Measurements from ENCODE around the gene EHMT1. TPM values are rescaled to one million over a fixed set of nuclear protein-coding genes. Genes with fewer than 3 reads are reported as not detected.

EHMT1 gene
- total and polyA plus RNA-seq, 2 donors (not counting 1 experiment from before 2014, with no cell fraction given), result 101 to 394 TPM

- under 1% methylated on average over 77 of the region's 111 CpGs for WGBS (ENCODE audit: insufficient coverage)
- Histone ChIP-seq H3K9me3 (ENCODE audit: control extremely low read depth in 1 of 3, control insufficient read depth in 2 of 3, insufficient read depth in 1 of 3, low read length in 2 of 3) (no peaks in the 10 kb centered on the region), H4K20me1 (ENCODE audit: control insufficient read depth, insufficient read depth, low read length, poor library complexity, severe bottlenecking) (peaks cover 38% of the 10 kb centered on the region), H3K4me1 (ENCODE audit: control insufficient read depth in 2 of 2, insufficient read depth in 2 of 2, low read length in 2 of 2) (peaks cover 12 to 25% of the 10 kb centered on the region in 2 donors), H3K4me2 (replicated peaks; ENCODE audit: low read depth, low read length, poor library complexity, severe bottlenecking) (peak within 1 kb of the TSS; percentile 96), H3K4me3 (ENCODE audit: control extremely low read depth in 1 of 5, extremely low read depth in 1 of 5, insufficient read depth in 1 of 5, low read depth in 2 of 5, low read length in 4 of 5) (peak within 1 kb of the TSS; percentile 34 to 74 (median 60)), H2AFZ (ENCODE audit: insufficient read depth, low read depth, low read length, poor library complexity, severe bottlenecking) (peak within 1 kb of the TSS; percentile 76), H3K27ac (ENCODE audit: low read length in 2 of 2) (peak within 1 kb of the TSS in 1 of 2 donors; percentile 61), H3K79me2 (ENCODE audit: control insufficient read depth, insufficient read depth, low read length) (peaks cover 42% of the 10 kb centered on the region), H3K36me3 (replicated peaks in 1 of 2; ENCODE audit: control extremely low read depth in 1 of 2, control insufficient read depth in 1 of 2, extremely low read depth in 1 of 2, insufficient read depth in 2 of 2, low read length in 1 of 2) (peaks cover 0 to 4% of the 10 kb centered on the region in 2 experiments), H3K9ac (ENCODE audit: low read length) (peak within 1 kb of the TSS; percentile 79), H3K27me3 (replicated peaks in 1 of 4; ENCODE audit: control extremely low read depth in 1 of 4, control insufficient read depth in 3 of 4, insufficient read depth in 4 of 4, low read length in 3 of 4) (no peaks in the 10 kb centered on the region)
- ChIA-PET CTCF (no interaction called here), POLR2A (interaction anchor here (0.6 to 1.1 kb wide), 6 partner anchors 12 to 365 kb away, joined by 3 to 7 read pairs (median 4); partner anchors contain the start of genes DPH7, EHMT1, TUBB4B and ZMYND19)
- Mint-ChIP-seq H3K27ac (peak within 1 kb of the TSS; percentile 65), H3K27me3 (no peaks in the 10 kb centered on the region), H3K9me3 (ENCODE audit: insufficient read depth) (no peaks in the 10 kb centered on the region), H3K4me3 (peak within 1 kb of the TSS; percentile 86), H3K4me1 (peaks cover 21% of the 10 kb centered on the region)
- DNase-seq, result peak; percentile 93
- intact Hi-C loops (cut with micrococcal nuclease), result loop anchor here (1.0 to 5.0 kb wide), 6 partner anchors 13 to 815 kb away; partner anchors contain the start of genes DPH7, MRPL41, RNF208 and TMEM141
- peak; percentile 86 for ATAC-seq (ENCODE audit: low read depth)
- TF ChIP-seq, protein P1, sequence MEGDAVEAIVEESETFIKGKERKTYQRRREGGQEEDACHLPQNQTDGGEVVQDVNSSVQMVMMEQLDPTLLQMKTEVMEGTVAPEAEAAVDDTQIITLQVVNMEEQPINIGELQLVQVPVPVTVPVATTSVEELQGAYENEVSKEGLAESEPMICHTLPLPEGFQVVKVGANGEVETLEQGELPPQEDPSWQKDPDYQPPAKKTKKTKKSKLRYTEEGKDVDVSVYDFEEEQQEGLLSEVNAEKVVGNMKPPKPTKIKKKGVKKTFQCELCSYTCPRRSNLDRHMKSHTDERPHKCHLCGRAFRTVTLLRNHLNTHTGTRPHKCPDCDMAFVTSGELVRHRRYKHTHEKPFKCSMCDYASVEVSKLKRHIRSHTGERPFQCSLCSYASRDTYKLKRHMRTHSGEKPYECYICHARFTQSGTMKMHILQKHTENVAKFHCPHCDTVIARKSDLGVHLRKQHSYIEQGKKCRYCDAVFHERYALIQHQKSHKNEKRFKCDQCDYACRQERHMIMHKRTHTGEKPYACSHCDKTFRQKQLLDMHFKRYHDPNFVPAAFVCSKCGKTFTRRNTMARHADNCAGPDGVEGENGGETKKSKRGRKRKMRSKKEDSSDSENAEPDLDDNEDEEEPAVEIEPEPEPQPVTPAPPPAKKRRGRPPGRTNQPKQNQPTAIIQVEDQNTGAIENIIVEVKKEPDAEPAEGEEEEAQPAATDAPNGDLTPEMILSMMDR (IDR thresholded peaks at IDR 0.05), result no peak
- no peak for TF ChIP-seq EZH2 (IDR thresholded peaks at IDR 0.05; ENCODE audit: borderline replicate concordance, insufficient read depth, low read depth, low read length, poor library complexity, severe bottlenecking)
Observed at GRCh38 chr9:137605121-137606004, 13.4 kb upstream of the EHMT1 start, which contains the start of gene ARRDC1. Gene ARRDC1, plus strand, starts transcription at chr9:137605686. Its CDS starts 32 bp downstream, at chr9:137605718.
